CD4-positive, alpha-beta memory T cell (primary cell): ENCODE data around the gene LEAP2. TPM values are rescaled to one million over a fixed set of nuclear protein-coding genes. Genes with fewer than 3 reads are reported as not detected.

Experiments used
- CTCF ChIA-PET: fragments of 350-600 bp; sonication (Branson Sonifier 250); formaldehyde crosslinking; loops from one replicate; lab custom pipeline; 2021; ENCODE audit warnings: inconsistent platforms; ENCODE audit not compliant: partially characterized antibody; lab: Charles Lee
- POLR2A ChIA-PET: fragments of 350-600 bp; sonication (Branson Sonifier 250); formaldehyde crosslinking; loops from one replicate; lab custom pipeline; 2021; ENCODE audit not compliant: partially characterized antibody; lab: Charles Lee
- DNase-seq, 5 donors: peaks; one replicate each; pipeline versions ENCODE4 v3.0.0 to v3.0.0-alpha.2; 2020 to 2022; ENCODE audit warnings: mixed read lengths in 1 of 5
- H3K27ac ChIP-seq: one replicate; pipeline ENCODE4 v1.7.0; 2013; ENCODE audit warnings: low read depth, low read length
- H3K27me3 ChIP-seq: 2 replicates; pipeline ENCODE4 v1.7.0; 2013; ENCODE audit warnings: mild to moderate bottlenecking, low read length, moderate library complexity; ENCODE audit not compliant: insufficient read depth
- H3K36me3 ChIP-seq: 2 replicates; pipeline ENCODE4 v1.7.0; 2013; ENCODE audit warnings: mild to moderate bottlenecking, low read length, moderate library complexity; ENCODE audit not compliant: insufficient read depth
- H3K4me1 ChIP-seq: 2 replicates; pipeline ENCODE4 v1.7.0; 2013; ENCODE audit warnings: mild to moderate bottlenecking, low read length, moderate library complexity; ENCODE audit not compliant: insufficient read depth
- H3K4me3 ChIP-seq, 2 donors: one replicate each; pipeline ENCODE4 v1.7.0; 2013; ENCODE audit warnings: low read length in 2 of 2, mild to moderate bottlenecking in 1 of 2
- H3K9me3 ChIP-seq, 2 donors: one replicate each; pipeline ENCODE4 v1.7.0; 2013; ENCODE audit warnings: low read length in 2 of 2, control low read depth in 1 of 2; ENCODE audit not compliant: control insufficient read depth in 1 of 2
- H3K27ac Mint-ChIP-seq, 7 donors: one replicate each; pipeline ENCODE4 v1.8.0; 2020 to 2021; ENCODE audit warnings: mixed read lengths in 7 of 7, mild to moderate bottlenecking in 6 of 7, inconsistent platforms in 3 of 7, moderate library complexity in 3 of 7
- H3K27me3 Mint-ChIP-seq, 2 donors: one replicate each; pipeline ENCODE4 v1.8.0; 2020 to 2021; ENCODE audit warnings: mixed read lengths in 2 of 2
- H3K36me3 Mint-ChIP-seq, 2 donors: one replicate each; pipeline ENCODE4 v1.8.0; 2020 to 2021; ENCODE audit warnings: mixed read lengths in 2 of 2, inconsistent platforms in 1 of 2, mild to moderate bottlenecking in 1 of 2
- H3K4me1 Mint-ChIP-seq, 4 donors: one replicate each; pipeline ENCODE4 v1.8.0; 2020 to 2021; ENCODE audit warnings: mixed read lengths in 4 of 4, mild to moderate bottlenecking in 1 of 4
- H3K4me3 Mint-ChIP-seq, 8 donors: one replicate each; pipeline ENCODE4 v1.8.0; 2020 to 2021; ENCODE audit warnings: mixed read lengths in 8 of 8, mild to moderate bottlenecking in 7 of 8, moderate library complexity in 6 of 8, inconsistent platforms in 3 of 8
- H3K9me3 Mint-ChIP-seq, 8 donors: one replicate each; pipeline ENCODE4 v1.8.0; 2020 to 2021; ENCODE audit warnings: mixed read lengths in 8 of 8, mild to moderate bottlenecking in 5 of 8, inconsistent platforms in 3 of 8, moderate library complexity in 1 of 8
- intact Hi-C: fragments of 100-400 bp; cut with micrococcal nuclease; formaldehyde crosslinking; loops from one replicate; pipeline ENCODE4 v1.15.1; 2023
- polyA plus RNA-seq, 2 donors: library from polyadenylated mRNA; unstranded; fragments of 300-500 nt; fragmentation: Illumina TruSeq; gene quantifications; one replicate each; pipeline ENCODE4 v1.2.3, GENCODE V29; 2021
- total RNA-seq, 2 experiments: library from RNA; stranded (reverse); gene quantifications; one replicate each; pipeline ENCODE4 v1.2.3, GENCODE V29; 2021

LEAP2 gene
- total and polyA plus RNA-seq, 4 experiments from 2014 or later = 1.1 to 8.8 (median 4.8) TPM

GRCh38 chr5:132836852-132837251 is 36.6 kb upstream of the LEAP2 start:
- Mint-ChIP-seq H3K27ac (no peak overlapping the region), H3K27me3 (peaks cover 0 to 7% of the 10 kb centered on the region in 2 donors), H3K4me1 (peaks cover 0 to 4% (median 0%) of the 10 kb centered on the region in 4 donors), H3K9me3 (no peaks in the 10 kb centered on the region), H3K36me3 (no peaks in the 10 kb centered on the region), H3K4me3 (no peak overlapping the region)
- H3K4me3 ChIP-seq = no peak overlapping the region
- intact Hi-C loops = no loop called here
- H3K27me3 ChIP-seq = no peaks in the 10 kb centered on the region
- no peak for DNase-seq
- CTCF ChIA-PET = no interaction called here
- no peaks in the 10 kb centered on the region for H3K36me3 ChIP-seq
- no peaks in the 10 kb centered on the region for H3K9me3 ChIP-seq
- POLR2A ChIA-PET = no interaction called here
- no peaks in the 10 kb centered on the region for H3K4me1 ChIP-seq
- H3K27ac ChIP-seq = no peak overlapping the region

GRCh38 chr5:132837868-132838267 is 35.6 kb upstream of the LEAP2 start:
- Histone ChIP-seq H3K9me3 (no peaks in the 10 kb centered on the region), H3K4me1 (no peaks in the 10 kb centered on the region), H3K27me3 (no peaks in the 10 kb centered on the region), H3K36me3 (no peaks in the 10 kb centered on the region), H3K27ac (no peak overlapping the region), H3K4me3 (no peak overlapping the region)
- Mint-ChIP-seq H3K27ac (no peak overlapping the region), H3K27me3 (peaks cover 0 to 4% of the 10 kb centered on the region in 2 donors), H3K4me3 (no peak overlapping the region), H3K36me3 (no peaks in the 10 kb centered on the region), H3K4me1 (peaks cover 0 to under 1% (median 0%) of the 10 kb centered on the region in 4 donors), H3K9me3 (no peaks in the 10 kb centered on the region)
- intact Hi-C loops = no loop called here
- DNase-seq = no peak
- CTCF ChIA-PET = interaction anchor here (1.5 kb wide), 1 partner anchor 9 kb away, joined by 5 read pairs; no protein-coding TSS in a partner anchor
- POLR2A ChIA-PET = no interaction called here

- no peaks in the 10 kb centered on the region for H3K4me1 Mint-ChIP-seq
- no peaks in the 10 kb centered on the region for H3K9me3 ChIP-seq
- H3K27ac Mint-ChIP-seq = no peak overlapping the region
- H3K36me3 ChIP-seq = no peaks in the 10 kb centered on the region
- no peaks in the 10 kb centered on the region for H3K36me3 Mint-ChIP-seq
- no peak overlapping the region for H3K4me3 Mint-ChIP-seq
- H3K4me3 ChIP-seq = no peak overlapping the region
- no peak for DNase-seq
- peaks cover 0 to 4% of the 10 kb centered on the region in 2 donors for H3K27me3 Mint-ChIP-seq
- ChIA-PET CTCF (interaction anchor here (1.2 to 1.5 kb wide), 3 partner anchors 10 to 44 kb away, joined by 3 to 5 read pairs (median 3); no protein-coding TSS in a partner anchor), POLR2A (no interaction called here)
- H3K4me1 ChIP-seq = no peaks in the 10 kb centered on the region
- intact Hi-C loops = no loop called here
- no peaks in the 10 kb centered on the region for H3K27me3 ChIP-seq
- H3K9me3 Mint-ChIP-seq = no peaks in the 10 kb centered on the region
- H3K27ac ChIP-seq = no peak overlapping the region
Measured at GRCh38 chr5:132838516-132839282, 34.8 kb upstream of the LEAP2 start.

GRCh38 chr5:132839426-132840301 is 33.8 kb upstream of the LEAP2 start:
- Histone ChIP-seq H3K9me3 (no peaks in the 10 kb centered on the region), H3K27me3 (no peaks in the 10 kb centered on the region), H3K27ac (no peak overlapping the region), H3K4me1 (no peaks in the 10 kb centered on the region), H3K4me3 (no peak overlapping the region), H3K36me3 (no peaks in the 10 kb centered on the region)
- H3K36me3 Mint-ChIP-seq = no peaks in the 10 kb centered on the region
- H3K4me3 Mint-ChIP-seq = no peak overlapping the region
- intact Hi-C loops = no loop called here
- H3K9me3 Mint-ChIP-seq = no peaks in the 10 kb centered on the region
- H3K4me1 Mint-ChIP-seq = no peaks in the 10 kb centered on the region
- DNase-seq = no peak
- CTCF ChIA-PET = interaction anchor here (1.2 to 1.5 kb wide), 3 partner anchors 11 to 43 kb away, joined by 3 to 5 read pairs (median 3); no protein-coding TSS in a partner anchor
- POLR2A ChIA-PET = no interaction called here
- no peaks in the 10 kb centered on the region for H3K27me3 Mint-ChIP-seq
- H3K27ac Mint-ChIP-seq = no peak overlapping the region

- ChIA-PET CTCF (no interaction called here), POLR2A (no interaction called here)
- H3K4me3 Mint-ChIP-seq = no peak overlapping the region
- Histone ChIP-seq H3K4me3 (no peak overlapping the region), H3K27ac (no peak overlapping the region), H3K4me1 (no peaks in the 10 kb centered on the region), H3K9me3 (no peaks in the 10 kb centered on the region), H3K36me3 (no peaks in the 10 kb centered on the region), H3K27me3 (no peaks in the 10 kb centered on the region)
- no peaks in the 10 kb centered on the region for H3K4me1 Mint-ChIP-seq
- H3K27ac Mint-ChIP-seq = no peak overlapping the region
- DNase-seq = no peak
- no peaks in the 10 kb centered on the region for H3K36me3 Mint-ChIP-seq
- no peaks in the 10 kb centered on the region for H3K9me3 Mint-ChIP-seq
- intact Hi-C loops = no loop called here
- H3K27me3 Mint-ChIP-seq = no peaks in the 10 kb centered on the region
Measured at GRCh38 chr5:132840313-132840712, 33.2 kb upstream of the LEAP2 start.

- DNase-seq = no peak
- H3K9me3 ChIP-seq = no peaks in the 10 kb centered on the region
- POLR2A ChIA-PET = no interaction called here
- no peak overlapping the region for H3K4me3 ChIP-seq
- Mint-ChIP-seq H3K4me3 (no peak overlapping the region), H3K36me3 (no peaks in the 10 kb centered on the region), H3K4me1 (no peaks in the 10 kb centered on the region), H3K27ac (no peak overlapping the region), H3K9me3 (no peaks in the 10 kb centered on the region), H3K27me3 (no peaks in the 10 kb centered on the region)
- no peak overlapping the region for H3K27ac ChIP-seq
- H3K27me3 ChIP-seq = no peaks in the 10 kb centered on the region
- no peaks in the 10 kb centered on the region for H3K36me3 ChIP-seq
- intact Hi-C loops = no loop called here
- H3K4me1 ChIP-seq = no peaks in the 10 kb centered on the region
- CTCF ChIA-PET = no interaction called here
Measured at GRCh38 chr5:132840896-132841295, 32.6 kb upstream of the LEAP2 start.

- Histone ChIP-seq H3K36me3 (no peaks in the 10 kb centered on the region), H3K27ac (no peak overlapping the region), H3K27me3 (no peaks in the 10 kb centered on the region), H3K9me3 (no peaks in the 10 kb centered on the region), H3K4me1 (no peaks in the 10 kb centered on the region), H3K4me3 (no peak overlapping the region)
- no peak for DNase-seq
- Mint-ChIP-seq H3K4me3 (no peak overlapping the region), H3K27me3 (no peaks in the 10 kb centered on the region), H3K27ac (no peak overlapping the region), H3K4me1 (no peaks in the 10 kb centered on the region), H3K36me3 (no peaks in the 10 kb centered on the region), H3K9me3 (no peaks in the 10 kb centered on the region)
- ChIA-PET CTCF (no interaction called here), POLR2A (no interaction called here)
- intact Hi-C loops = no loop called here
Measured at GRCh38 chr5:132841305-132841704, 32.2 kb upstream of the LEAP2 start.
